Hepatocyte (in vitro differentiated cells): ENCODE measurements around the gene TBC1D30. TPM values are rescaled to one million over a fixed set of nuclear protein-coding genes. Genes with fewer than 3 reads are reported as not detected.

Experiments used
- DNase-seq: peaks from one replicate; pipeline ENCODE4 v3.0.0-alpha.2; 2016; ENCODE audit warnings: low spot score
- H2AFZ ChIP-seq: fragments of 200-600 bp; sonication (generic); 2 replicates; pipeline ENCODE4 v1.6.0; 2016; ENCODE audit warnings: antibody characterized with exemption, mild to moderate bottlenecking
- H3K27ac ChIP-seq: fragments of 200-600 bp; sonication (generic); 2 replicates; pipeline ENCODE4 v1.5.1; 2016; ENCODE audit warnings: mild to moderate bottlenecking
- H3K27me3 ChIP-seq: fragments of 200-600 bp; sonication (generic); 2 replicates; pipeline ENCODE4 v1.6.1; 2016
- H3K36me3 ChIP-seq: fragments of 200-600 bp; sonication (generic); replicated peaks from 2 replicates; pipeline ENCODE4 v1.5.1; 2016; ENCODE audit warnings: low read depth; ENCODE audit not compliant: insufficient read depth
- H3K4me1 ChIP-seq: fragments of 200-600 bp; sonication (generic); 2 replicates; pipeline ENCODE4 v1.5.1; 2016; ENCODE audit warnings: mild to moderate bottlenecking, moderate library complexity; ENCODE audit not compliant: insufficient read depth
- H3K4me2 ChIP-seq: fragments of 200-600 bp; sonication (generic); 2 replicates; pipeline ENCODE4 v1.6.0; 2016
- H3K4me3 ChIP-seq: fragments of 200-600 bp; sonication (generic); 2 replicates; pipeline ENCODE4 v1.5.1; 2016; ENCODE audit warnings: mild to moderate bottlenecking
- H3K79me2 ChIP-seq: fragments of 200-600 bp; sonication (generic); 2 replicates; pipeline ENCODE4 v1.6.0; 2017; ENCODE audit warnings: mild to moderate bottlenecking
- H3K9me2 ChIP-seq: fragments of 200-600 bp; sonication (generic); replicated peaks from 2 replicates; pipeline ENCODE4 v1.6.0; 2017; ENCODE audit warnings: mild to moderate bottlenecking; ENCODE audit not compliant: insufficient read depth
- H3K9me3 ChIP-seq: fragments of 200-600 bp; sonication (generic); 2 replicates; pipeline ENCODE4 v1.5.1; 2016; ENCODE audit warnings: low read depth, mild to moderate bottlenecking
- H4K20me1 ChIP-seq: fragments of 200-600 bp; sonication (generic); 2 replicates; pipeline ENCODE4 v1.6.0; 2016; ENCODE audit warnings: mild to moderate bottlenecking; ENCODE audit not compliant: insufficient read depth, poor library complexity, severe bottlenecking
- CTCF ChIP-seq: fragments of 200-600 bp; sonication (generic); IDR thresholded peaks from 2 replicates; pipeline ENCODE4 v1.5.1; 2016; ENCODE audit warnings: antibody characterized with exemption, mild to moderate bottlenecking; ENCODE audit not compliant: poor library complexity
- EZH2 ChIP-seq: fragments of 200-600 bp; sonication (generic); IDR thresholded peaks from 2 replicates; pipeline ENCODE4 v1.6.1; 2016; ENCODE audit warnings: antibody characterized with exemption, mild to moderate bottlenecking, borderline replicate concordance
- EZH2phosphoT487 ChIP-seq: fragments of 200-600 bp; sonication (generic); IDR thresholded peaks from one replicate; pipeline ENCODE4 v1.6.1; 2018; ENCODE audit warnings: antibody characterized with exemption, mild to moderate bottlenecking, low read depth, moderate library complexity; ENCODE audit not compliant: unreplicated experiment, severe bottlenecking
- WGBS: methylation state at CpG from one replicate; pipeline ENCODE4 v1.1.6; 2016; ENCODE audit warnings: low lambda C conversion rate; ENCODE audit errors: missing lambda C conversion rate; 5-methylcytosine and 5-hydroxymethylcytosine counted together
- polyA plus RNA-seq: library from polyadenylated mRNA; unstranded; fragments of >200 nt; fragmentation: Nextera tagmentation; extraction: Ambion mirVana; gene quantifications from 2 replicates; pipeline ENCODE4 v1.2.1, GENCODE V29; 2016
- total RNA-seq: library from RNA; depleted of rRNA; stranded (reverse); fragments of >200 nt; gene quantifications from 2 replicates; pipeline ENCODE4 v1.2.3, GENCODE V29; 2014

Gene TBC1D30
- total and polyA plus RNA-seq, 2 experiments from 2014 or later = 5.3 to 5.6 TPM

GRCh38 chr12:64796205-64796845, 28.1 kb upstream of the TBC1D30 start:
- Histone ChIP-seq H3K79me2 (no peaks in the 10 kb centered on the region), H2AFZ (no peak overlapping the region), H3K36me3 (no peaks in the 10 kb centered on the region), H3K9me2 (no peaks in the 10 kb centered on the region), H3K4me1 (peaks cover 3% of the 10 kb centered on the region), H3K27ac (peak overlapping the region; percentile 27), H3K4me3 (no peak overlapping the region), H4K20me1 (no peaks in the 10 kb centered on the region), H3K4me2 (peak overlapping the region; percentile 16), H3K27me3 (no peaks in the 10 kb centered on the region), H3K9me3 (no peaks in the 10 kb centered on the region)
- TF ChIP-seq CTCF = peak; percentile 90
- no peak for TF ChIP-seq EZH2phosphoT487
- DNase-seq = peak; percentile 95
- WGBS = 45% methylated on average over 5 of the region's 5 CpGs

- peaks cover 3% of the 10 kb centered on the region for H3K4me1 ChIP-seq
- 44% methylated on average over 1 of the region's 1 CpG for WGBS
- TF ChIP-seq EZH2 (no peak), EZH2phosphoT487 (no peak), CTCF (no peak)
- peak; percentile 16 for DNase-seq
- no peaks in the 10 kb centered on the region for H3K36me3 ChIP-seq
- peak overlapping the region; percentile 16 for H3K4me2 ChIP-seq
- no peak overlapping the region for H3K4me3 ChIP-seq
- H3K27ac ChIP-seq = peak overlapping the region; percentile 0
- no peak overlapping the region for H2AFZ ChIP-seq
- H3K79me2 ChIP-seq = no peaks in the 10 kb centered on the region
- H3K9me3 ChIP-seq = no peaks in the 10 kb centered on the region
- H4K20me1 ChIP-seq = no peaks in the 10 kb centered on the region
- no peaks in the 10 kb centered on the region for H3K9me2 ChIP-seq
- H3K27me3 ChIP-seq = no peaks in the 10 kb centered on the region
Measured at GRCh38 chr12:64797156-64797555, 27.3 kb upstream of the TBC1D30 start.

- no peaks in the 10 kb centered on the region for H4K20me1 ChIP-seq
- no peak overlapping the region for H3K4me2 ChIP-seq
- no peaks in the 10 kb centered on the region for H3K27me3 ChIP-seq
- H2AFZ ChIP-seq = no peak overlapping the region
- no peak overlapping the region for H3K27ac ChIP-seq
- no peak for DNase-seq
- H3K36me3 ChIP-seq = no peaks in the 10 kb centered on the region
- TF ChIP-seq CTCF = no peak
- no peaks in the 10 kb centered on the region for H3K79me2 ChIP-seq
- H3K4me1 ChIP-seq = peaks cover 3% of the 10 kb centered on the region
- H3K4me3 ChIP-seq = no peak overlapping the region
- no peaks in the 10 kb centered on the region for H3K9me3 ChIP-seq
- H3K9me2 ChIP-seq = no peaks in the 10 kb centered on the region
Measured at GRCh38 chr12:64798165-64798564, 26.3 kb upstream of the TBC1D30 start.

- peaks cover 3% of the 10 kb centered on the region for H3K4me1 ChIP-seq
- 88% methylated on average over 5 of the region's 5 CpGs for WGBS
Measured at GRCh38 chr12:64800640-64801039, 23.8 kb upstream of the TBC1D30 start.

More at GRCh38 chr12:64800640-64801039, 23.8 kb upstream of the TBC1D30 start:
- no peaks in the 10 kb centered on the region for H3K36me3 ChIP-seq
- H3K4me3 ChIP-seq = no peak overlapping the region
- H2AFZ ChIP-seq = no peak overlapping the region
- no peaks in the 10 kb centered on the region for H3K9me2 ChIP-seq
- H4K20me1 ChIP-seq = no peaks in the 10 kb centered on the region
- H3K79me2 ChIP-seq = no peaks in the 10 kb centered on the region
- H3K9me3 ChIP-seq = no peaks in the 10 kb centered on the region
- no peaks in the 10 kb centered on the region for H3K27me3 ChIP-seq
- no peak overlapping the region for H3K27ac ChIP-seq
- no peak for DNase-seq
- TF ChIP-seq EZH2 = no peak
- no peak for TF ChIP-seq CTCF
- TF ChIP-seq EZH2phosphoT487 = no peak
- no peak overlapping the region for H3K4me2 ChIP-seq
